Suprapubic skin (tissue), 3 donors: ENCODE measurements around the gene MARCHF10.

Experiments used
- CTCF ChIP-seq, 2 donors: fragments of 200-600 bp in 1 of 2; fragments of 450-650 bp in 1 of 2; sonication (generic) in 1 of 2; IDR thresholded peaks; one replicate each; pipeline ENCODE4 v1.5.1; 2016 to 2019; ENCODE audit warnings: antibody characterized with exemption in 2 of 2, mild to moderate bottlenecking in 1 of 2, moderate library complexity in 1 of 2
- EP300 ChIP-seq: sonication (generic); formaldehyde crosslinking; IDR thresholded peaks from one replicate; pipeline ENCODE4 v1.6.1; 2017; ENCODE audit warnings: antibody characterized with exemption
- POLR2A ChIP-seq, 2 donors: fragments of 450-650 bp; IDR thresholded peaks; one replicate each; pipeline ENCODE4 v1.6.1; 2017; ENCODE audit warnings: antibody characterized with exemption in 2 of 2, mild to moderate bottlenecking in 2 of 2, moderate library complexity in 2 of 2

- no peak for TF ChIP-seq CTCF (IDR thresholded peaks at IDR 0.05)
- TF ChIP-seq EP300: no peak
- no peak for TF ChIP-seq POLR2A (IDR thresholded peaks at IDR 0.05)
These were observed 137.8 kb downstream of the MARCHF10 start for GRCh38 chr17:62670202-62670821.
